GM23338 (cell line): ENCODE measurements around the gene TRMT61A. TPM values are rescaled to one million over a fixed set of nuclear protein-coding genes. Genes with fewer than 3 reads are reported as not detected.
"Not testable (repeated sequence)": the region's sequence is repeated elsewhere in the genome, so short reads cannot be mapped to it uniquely, and the experiment has no call there.

Experiments
- ATAC-seq: fragments of 200-7000 bp; cut with Tn5 transposase; 3 replicates; pipeline ENCODE4 v1.9.1; 2020
- DNase-seq: peaks from one replicate; pipeline ENCODE4 v3.0.0-alpha.2; 2015; ENCODE audit warnings: low spot score
- H2AFZ ChIP-seq: fragments of 200-600 bp; sonication (generic); 2 replicates; pipeline ENCODE4 v1.8.0; 2016; ENCODE audit warnings: antibody characterized with exemption, mild to moderate bottlenecking, moderate library complexity
- H3F3A ChIP-seq: fragments of 200-600 bp; sonication (generic); replicated peaks from 2 replicates; pipeline ENCODE4 v1.8.0; 2017; ENCODE audit warnings: antibody characterized with exemption, mixed run types, low read depth
- H3K27ac ChIP-seq: fragments of 200-600 bp; sonication (generic); 2 replicates; pipeline ENCODE4 v1.6.1; 2016; ENCODE audit warnings: low read depth
- H3K27me3 ChIP-seq: fragments of 200-600 bp; sonication (generic); 2 replicates; pipeline ENCODE4 v1.8.0; 2016; ENCODE audit warnings: mild to moderate bottlenecking, mixed run types, moderate library complexity; ENCODE audit not compliant: insufficient read depth
- H3K36me3 ChIP-seq: fragments of 200-600 bp; sonication (generic); 2 replicates; pipeline ENCODE4 v1.8.0; 2016; ENCODE audit warnings: mild to moderate bottlenecking; ENCODE audit not compliant: insufficient read depth
- H3K4me1 ChIP-seq: fragments of 200-600 bp; sonication (generic); 2 replicates; pipeline ENCODE4 v1.8.0; 2016; ENCODE audit warnings: mild to moderate bottlenecking, moderate library complexity; ENCODE audit not compliant: insufficient read depth
- H3K4me2 ChIP-seq: fragments of 200-600 bp; sonication (generic); 2 replicates; pipeline ENCODE4 v1.7.1; 2017; ENCODE audit warnings: mixed run types
- H3K4me3 ChIP-seq: fragments of 200-600 bp; sonication (generic); 2 replicates; pipeline ENCODE4 v1.6.1; 2016; ENCODE audit warnings: mixed run types
- H3K79me2 ChIP-seq: fragments of 200-600 bp; sonication (generic); replicated peaks from 2 replicates; pipeline ENCODE4 v1.8.0; 2017; ENCODE audit warnings: mild to moderate bottlenecking; ENCODE audit not compliant: insufficient read depth
- H3K9me2 ChIP-seq: fragments of 200-600 bp; sonication (generic); 2 replicates; pipeline ENCODE4 v1.8.0; 2017; ENCODE audit not compliant: insufficient read depth
- H4K20me1 ChIP-seq: fragments of 200-600 bp; sonication (generic); replicated peaks from 2 replicates; pipeline ENCODE4 v1.8.0; 2017; ENCODE audit warnings: mild to moderate bottlenecking; ENCODE audit not compliant: insufficient read depth
- H3K27ac Mint-ChIP-seq: 2 replicates; pipeline ENCODE4 v1.8.0; 2020; ENCODE audit warnings: inconsistent platforms, mild to moderate bottlenecking, moderate library complexity, mixed read lengths
- H3K27me3 Mint-ChIP-seq: 3 replicates; pipeline ENCODE4 v1.8.0; 2022; ENCODE audit warnings: low read depth, mild to moderate bottlenecking, moderate library complexity, mixed read lengths, inconsistent platforms; ENCODE audit not compliant: insufficient read depth, poor library complexity
- H3K36me3 Mint-ChIP-seq: 3 replicates; pipeline ENCODE4 v1.8.0; 2021; ENCODE audit warnings: low read depth, mild to moderate bottlenecking, inconsistent platforms, moderate library complexity, mixed read lengths
- H3K4me1 Mint-ChIP-seq: 3 replicates; pipeline ENCODE4 v1.8.0; 2020; ENCODE audit warnings: mild to moderate bottlenecking, inconsistent platforms, mixed read lengths
- H3K4me3 Mint-ChIP-seq: 3 replicates; pipeline ENCODE4 v1.8.0; 2021; ENCODE audit warnings: moderate library complexity, mild to moderate bottlenecking, inconsistent platforms, mixed read lengths
- H3K9me3 Mint-ChIP-seq: 3 replicates; pipeline ENCODE4 v1.8.0; 2020; ENCODE audit warnings: moderate library complexity, mild to moderate bottlenecking, inconsistent platforms, mixed read lengths
- CREB1 ChIP-seq: fragments of 250-450 bp; sonication (Bioruptor Pico); IDR thresholded peaks from 2 replicates; pipeline ENCODE4 v1.5.0; 2020; ENCODE audit warnings: low read depth, mild to moderate bottlenecking, moderate library complexity
- CTCF ChIP-seq, 2 experiments: fragments of 200-600 bp in 1 of 2; sonication (generic) in 1 of 2; conservative IDR thresholded peaks; 2 replicates each; pipeline versions ENCODE4 v1.5.1 to v1.6.1; 2016 to 2017; ENCODE audit warnings: antibody characterized with exemption in 2 of 2, low read depth in 2 of 2, mild to moderate bottlenecking in 2 of 2, moderate library complexity in 1 of 2
- EZH2phosphoT487 ChIP-seq: fragments of 200-600 bp; sonication (generic); IDR thresholded peaks from one replicate; pipeline ENCODE4 v1.8.1; 2018; ENCODE audit warnings: antibody characterized with exemption; ENCODE audit not compliant: unreplicated experiment
- NANOG ChIP-seq: IDR thresholded peaks from 2 replicates; pipeline ENCODE4 v1.6.1; 2016; ENCODE audit warnings: antibody characterized with exemption, borderline replicate concordance
- ZNF114 ChIP-seq: fragments of 250-450 bp; sonication (Bioruptor Pico); IDR thresholded peaks from 2 replicates; pipeline ENCODE4 v1.5.0; 2020; ENCODE audit warnings: mild to moderate bottlenecking, moderate library complexity
- polyA plus RNA-seq: library from polyadenylated mRNA; unstranded; fragments of >200 nt; fragmentation: Nextera tagmentation; extraction: Ambion mirVana; gene quantifications from 2 replicates; pipeline ENCODE4 v1.2.1, GENCODE V29; 2016
- total RNA-seq: library from RNA; depleted of rRNA; stranded (reverse); fragments of >200 nt; shearing (Covaris generic); gene quantifications from 2 replicates; pipeline ENCODE4 v1.2.3, GENCODE V29; 2014

Gene TRMT61A
- total and polyA plus RNA-seq, 2 experiments from 2014 or later = 13.4 to 28.2 TPM

GRCh38 chr14:103509864-103510723 lies 18.9 kb upstream of the TRMT61A start:
- H3K27me3 Mint-ChIP-seq = peaks cover 25% of the 10 kb centered on the region
- H3K36me3 Mint-ChIP-seq = peaks cover 29% of the 10 kb centered on the region
- peaks cover 13% of the 10 kb centered on the region; the same call in 1 of the 2 replicates for H3F3A ChIP-seq
- DNase-seq (no peak), ATAC-seq (no peak)
- H2AFZ ChIP-seq = no peak overlapping the region
- H3K36me3 ChIP-seq = no peaks in the 10 kb centered on the region; the same call in 1 of the 2 replicates
- no peaks in the 10 kb centered on the region for H3K9me3 Mint-ChIP-seq
- no peak overlapping the region for H3K27ac ChIP-seq
- no peaks in the 10 kb centered on the region for H3K27me3 ChIP-seq
- no peak for TF ChIP-seq EZH2phosphoT487
- no peak for TF ChIP-seq ZNF114 (CRISPR knock-in tag)
- no peaks in the 10 kb centered on the region; the same call in 2 of the 3 replicates for H3K4me1 Mint-ChIP-seq
- no peaks in the 10 kb centered on the region for H3K79me2 ChIP-seq
- H3K9me2 ChIP-seq = no peaks in the 10 kb centered on the region
- no peak overlapping the region; the same call in 2 of the 3 replicates for H3K4me3 Mint-ChIP-seq
- no peaks in the 10 kb centered on the region for H3K4me1 ChIP-seq
- no peaks in the 10 kb centered on the region; the same call in 1 of the 2 replicates for H4K20me1 ChIP-seq
- no peak overlapping the region for H3K27ac Mint-ChIP-seq
- H3K4me3 ChIP-seq = no peak overlapping the region
- H3K4me2 ChIP-seq = no peak overlapping the region

- Mint-ChIP-seq H3K36me3 (peaks cover 24% of the 10 kb centered on the region), H3K27ac (no peak overlapping the region), H3K9me3 (no peaks in the 10 kb centered on the region), H3K4me3 (no peak overlapping the region), H3K27me3 (peaks cover 30% of the 10 kb centered on the region), H3K4me1 (no peaks in the 10 kb centered on the region; the same call in 2 of the 3 replicates)
- Histone ChIP-seq H3K79me2 (no peaks in the 10 kb centered on the region), H3K4me2 (no peak overlapping the region), H3F3A (peaks cover 17% of the 10 kb centered on the region; the same call in 1 of the 2 replicates), H3K27ac (no peak overlapping the region), H3K4me1 (no peaks in the 10 kb centered on the region), H3K36me3 (no peaks in the 10 kb centered on the region), H3K27me3 (no peaks in the 10 kb centered on the region), H3K9me2 (no peaks in the 10 kb centered on the region), H4K20me1 (no peaks in the 10 kb centered on the region; the same call in 1 of the 2 replicates), H3K4me3 (no peak overlapping the region), H2AFZ (no peak overlapping the region)
- TF ChIP-seq CREB1 (CRISPR knock-in tag) (no peak), NANOG (no peak), CTCF (conservative IDR thresholded peaks at IDR 0.05; ENCODE audit: low read depth in 2 of 2) (peak; percentile 35 to 67; a peak in 3 of 4 replicates)
- ATAC-seq (peak; percentile 37), DNase-seq (peak; percentile 57)
Measured at GRCh38 chr14:103510724-103511693, 18.0 kb upstream of the TRMT61A start.

GRCh38 chr14:103512180-103512579 lies 16.8 kb upstream of the TRMT61A start:
- not testable (repeated sequence) for H3K27ac Mint-ChIP-seq, H3K4me3 Mint-ChIP-seq, H2AFZ ChIP-seq, H4K20me1 ChIP-seq, H3K4me1 Mint-ChIP-seq, H3K9me3 Mint-ChIP-seq, H3K27ac ChIP-seq, H3K36me3 ChIP-seq, DNase-seq, H3K79me2 ChIP-seq, ATAC-seq, H3K4me1 ChIP-seq, H3K4me3 ChIP-seq, H3K9me2 ChIP-seq, H3K4me2 ChIP-seq, H3K27me3 ChIP-seq
- Mint-ChIP-seq H3K36me3 (peaks cover 19% of the 10 kb centered on the region), H3K27me3 (peaks cover 27% of the 10 kb centered on the region)
- H3F3A ChIP-seq = peaks cover 22% of the 10 kb centered on the region; the same call in 1 of the 2 replicates
